Measurements from ENCODE around the gene MYO3B.
A peak's percentile ranks its signal among the peaks of the same experiment; 100 is the strongest.

Gene MYO3B

DNA sequence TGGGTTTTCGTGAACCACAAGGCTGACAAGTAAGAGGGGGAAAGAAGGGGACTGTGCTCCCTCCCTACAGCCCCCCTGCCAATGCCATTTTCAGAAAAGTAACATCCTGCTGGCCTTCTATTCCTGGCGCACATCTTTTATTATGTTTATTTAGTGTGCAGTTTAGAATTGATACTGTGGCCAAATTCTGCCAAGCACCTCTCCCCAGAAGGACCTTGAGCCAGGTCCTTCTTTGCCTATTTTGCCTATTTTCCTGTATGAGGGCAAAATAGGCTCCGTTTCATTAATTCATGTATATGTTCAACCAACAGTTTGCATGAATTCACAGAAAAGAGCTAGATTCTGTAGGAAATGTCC, 136.0 kb downstream of the MYO3B start:
- TF ChIP-seq, protein P1, sequence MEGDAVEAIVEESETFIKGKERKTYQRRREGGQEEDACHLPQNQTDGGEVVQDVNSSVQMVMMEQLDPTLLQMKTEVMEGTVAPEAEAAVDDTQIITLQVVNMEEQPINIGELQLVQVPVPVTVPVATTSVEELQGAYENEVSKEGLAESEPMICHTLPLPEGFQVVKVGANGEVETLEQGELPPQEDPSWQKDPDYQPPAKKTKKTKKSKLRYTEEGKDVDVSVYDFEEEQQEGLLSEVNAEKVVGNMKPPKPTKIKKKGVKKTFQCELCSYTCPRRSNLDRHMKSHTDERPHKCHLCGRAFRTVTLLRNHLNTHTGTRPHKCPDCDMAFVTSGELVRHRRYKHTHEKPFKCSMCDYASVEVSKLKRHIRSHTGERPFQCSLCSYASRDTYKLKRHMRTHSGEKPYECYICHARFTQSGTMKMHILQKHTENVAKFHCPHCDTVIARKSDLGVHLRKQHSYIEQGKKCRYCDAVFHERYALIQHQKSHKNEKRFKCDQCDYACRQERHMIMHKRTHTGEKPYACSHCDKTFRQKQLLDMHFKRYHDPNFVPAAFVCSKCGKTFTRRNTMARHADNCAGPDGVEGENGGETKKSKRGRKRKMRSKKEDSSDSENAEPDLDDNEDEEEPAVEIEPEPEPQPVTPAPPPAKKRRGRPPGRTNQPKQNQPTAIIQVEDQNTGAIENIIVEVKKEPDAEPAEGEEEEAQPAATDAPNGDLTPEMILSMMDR (IDR thresholded peaks at IDR 0.05; ENCODE audit: control insufficient read depth, extremely low read depth, insufficient read depth): no peak
- H3K4me3 ChIP-seq (ENCODE audit: low read depth, low read length): no peak overlapping the region
- no peak for DNase-seq (ENCODE audit: low read depth)

DNA sequence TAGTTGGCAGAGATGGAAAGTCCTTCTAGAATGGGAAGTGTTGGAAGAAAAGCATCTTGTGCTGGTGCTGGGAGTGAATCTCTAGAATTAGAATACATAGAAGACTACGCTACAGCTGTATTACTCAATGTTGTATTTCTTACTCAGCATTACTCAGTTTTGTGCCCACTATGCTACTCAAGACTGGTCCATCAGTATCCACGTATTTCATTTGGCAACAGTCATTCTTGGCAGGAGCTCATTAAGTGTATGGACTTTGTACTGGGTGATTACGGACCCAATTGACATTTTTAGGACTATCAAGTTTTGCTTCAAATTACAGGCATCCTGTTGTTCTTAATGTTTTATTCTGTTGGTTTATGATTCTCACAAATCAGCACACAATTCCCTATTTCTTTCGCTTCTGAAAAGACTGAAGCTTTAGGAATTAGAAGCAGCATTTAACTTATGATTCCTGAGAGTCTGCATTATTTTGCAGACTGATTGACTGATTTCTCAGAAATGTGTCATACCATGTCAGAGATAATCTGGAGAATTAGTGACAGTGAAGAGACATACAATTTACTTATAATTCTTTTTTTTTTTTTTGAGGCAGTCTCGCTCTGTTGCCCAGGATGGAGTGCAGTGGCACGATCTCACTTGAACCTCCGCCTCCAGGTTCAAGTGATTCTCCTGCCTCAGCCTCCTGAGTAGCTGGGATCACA, 136.9 kb downstream of the MYO3B start:
- TF ChIP-seq, protein P1 (IDR thresholded peaks at IDR 0.05; ENCODE audit: control insufficient read depth, extremely low read depth, insufficient read depth): no peak
- no peak for DNase-seq (ENCODE audit: low read depth)
- H3K4me3 ChIP-seq (ENCODE audit: low read depth, low read length): no peak overlapping the region

DNA sequence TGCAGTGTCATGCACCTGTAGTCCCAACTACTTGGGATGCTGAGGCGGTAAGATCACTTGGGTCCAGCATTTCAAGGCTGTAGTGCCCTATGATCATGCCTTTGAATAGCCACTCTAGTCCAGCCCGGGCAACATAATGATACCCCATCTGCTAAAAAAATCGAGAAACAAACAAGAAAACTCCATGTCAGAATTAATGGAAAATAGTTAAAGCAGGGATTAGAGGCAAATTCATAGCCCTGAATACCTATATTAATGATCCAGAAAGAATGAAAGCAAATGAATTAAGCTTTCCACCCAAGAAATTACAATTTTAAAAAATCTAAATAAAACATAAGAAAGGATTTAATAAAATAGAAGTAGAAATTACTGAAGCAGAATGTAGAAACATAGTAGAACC, 143.0 kb downstream of the MYO3B start:
- TF ChIP-seq, protein P1 (IDR thresholded peaks at IDR 0.05; ENCODE audit: control insufficient read depth, extremely low read depth, insufficient read depth): no peak
- no peak overlapping the region for H3K4me3 ChIP-seq (ENCODE audit: low read depth, low read length)
- no peak for DNase-seq (ENCODE audit: low read depth)

DNA sequence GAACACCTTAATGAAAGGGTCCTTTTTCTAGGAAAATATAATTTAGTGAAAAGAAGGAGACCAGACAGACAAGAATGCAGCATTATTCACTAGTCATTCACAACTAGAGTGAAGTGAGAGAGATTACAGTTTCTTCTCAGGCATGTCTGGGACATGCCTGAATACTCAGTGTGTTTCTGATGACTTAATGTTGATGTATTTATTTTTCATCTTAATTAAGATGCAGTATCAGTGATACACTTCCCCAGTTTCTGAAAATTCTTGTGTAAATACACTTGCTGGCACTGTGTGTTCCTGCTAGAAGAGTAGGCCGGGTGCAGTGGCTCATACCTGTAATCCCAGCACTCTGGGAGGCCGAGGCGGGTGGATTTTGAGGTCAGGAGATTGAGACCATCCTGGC, 143.6 kb downstream of the MYO3B start:
- no peak for DNase-seq (ENCODE audit: low read depth)
- no peak overlapping the region for H3K4me3 ChIP-seq (ENCODE audit: low read depth, low read length)
- TF ChIP-seq, protein P1 (IDR thresholded peaks at IDR 0.05; ENCODE audit: control insufficient read depth, extremely low read depth, insufficient read depth): no peak

DNA sequence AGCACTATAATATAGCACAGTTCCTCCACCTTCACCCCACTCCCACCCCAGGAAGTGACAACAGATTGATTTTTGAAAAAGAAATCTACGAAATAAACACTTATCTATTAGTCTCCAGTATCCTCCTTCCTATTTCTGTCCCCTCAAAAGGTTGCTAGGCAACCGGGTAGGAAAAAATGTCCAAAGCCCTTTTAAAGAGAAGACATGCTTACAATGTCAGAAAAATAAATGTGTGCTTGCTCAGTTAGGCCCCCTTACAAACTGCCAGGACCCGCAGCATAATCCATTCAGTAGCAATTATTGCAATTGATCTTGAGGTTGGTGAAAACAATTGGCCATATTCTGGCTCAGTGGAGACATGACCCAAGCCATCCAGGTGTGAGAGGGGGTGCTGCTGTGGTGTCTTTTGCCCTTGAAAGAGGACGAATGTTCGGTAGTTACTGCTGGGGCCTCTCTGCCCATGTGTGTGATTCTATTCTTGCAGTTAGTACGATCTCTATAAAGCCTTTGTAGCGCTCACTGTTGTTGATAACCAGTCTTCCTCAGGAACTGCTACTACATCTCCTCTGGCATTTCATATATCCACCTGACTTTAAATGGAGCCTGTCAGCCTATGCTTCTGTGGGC, 144.3 kb downstream of the MYO3B start:
- no peak for DNase-seq (ENCODE audit: low read depth)
- H3K4me3 ChIP-seq (ENCODE audit: low read depth, low read length): no peak overlapping the region
- TF ChIP-seq, protein P1 (IDR thresholded peaks at IDR 0.05; ENCODE audit: control insufficient read depth, extremely low read depth, insufficient read depth): no peak

DNA sequence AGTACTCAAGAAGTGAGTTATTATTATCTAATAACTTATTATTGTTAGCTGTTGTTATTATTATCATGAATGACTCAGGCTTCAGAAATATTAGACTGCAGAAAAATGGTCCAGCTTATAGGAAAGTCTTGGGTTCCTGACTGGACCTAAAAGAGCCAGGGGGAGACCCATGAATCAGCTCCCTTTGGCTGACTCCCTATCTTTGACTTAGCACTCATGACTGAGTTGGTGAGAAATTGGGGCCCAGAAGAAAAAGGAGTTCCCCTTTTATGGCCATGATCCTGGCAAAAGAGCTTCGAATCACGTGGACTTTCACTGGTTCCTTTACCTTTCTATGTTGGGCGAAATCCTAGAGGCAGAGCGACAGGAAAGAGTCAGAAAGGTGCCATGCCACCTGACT, 145.8 kb downstream of the MYO3B start:
- no peak for DNase-seq (ENCODE audit: low read depth)
- TF ChIP-seq, protein P1 (IDR thresholded peaks at IDR 0.05; ENCODE audit: control insufficient read depth, extremely low read depth, insufficient read depth): no peak
- no peak overlapping the region for H3K4me3 ChIP-seq (ENCODE audit: low read depth, low read length)

DNA sequence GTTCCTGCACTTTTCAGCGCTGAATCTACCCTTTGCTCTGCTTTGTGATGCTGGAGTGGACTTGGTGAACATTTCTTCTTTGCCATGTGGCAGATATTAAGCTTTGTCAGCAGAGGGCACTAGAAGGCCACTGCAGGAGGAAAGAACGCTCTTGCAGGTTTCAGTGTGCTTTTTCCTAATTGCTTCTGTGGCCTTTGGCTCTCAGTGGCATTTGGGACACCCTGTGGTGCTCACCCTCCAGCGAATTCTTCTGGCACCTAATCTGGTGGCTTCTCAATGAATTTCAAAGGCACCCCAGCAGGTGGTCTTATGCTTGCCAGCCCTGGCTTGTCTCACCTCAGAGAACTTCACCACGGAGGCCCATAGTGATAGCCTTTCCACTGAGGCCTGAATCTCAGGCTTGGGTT, 146.7 kb downstream of the MYO3B start:
- DNase-seq (ENCODE audit: low read depth): no peak
- H3K4me3 ChIP-seq (ENCODE audit: low read depth, low read length): no peak overlapping the region
- TF ChIP-seq, protein P1 (IDR thresholded peaks at IDR 0.05; ENCODE audit: control insufficient read depth, extremely low read depth, insufficient read depth): peak; percentile 88

Measured in LNCaP clone FGC (cell line).